A549 (cell line): Measurements from ENCODE around the gene ARHGAP27.

Source experiments
- HDAC2 ChIP-seq: fragments of 200-600 bp; sonication (generic); IDR thresholded peaks from 2 replicates; pipeline ENCODE4 v1.6.1; 2016
- MYC ChIP-seq: IDR thresholded peaks from 2 replicates; pipeline ENCODE4 v1.6.1; 2012; ENCODE audit warnings: mild to moderate bottlenecking, inconsistent platforms, low read length, improper control_type of control experiment, borderline replicate concordance
- NFE2L2 ChIP-seq: fragments of 150-350 bp; conservative IDR thresholded peaks from 2 replicates; pipeline ENCODE4 v1.6.1; 2014; ENCODE audit warnings: low read length
- POLR2A ChIP-seq: IDR thresholded peaks from 2 replicates; pipeline ENCODE4 v1.6.1; 2012; ENCODE audit warnings: mild to moderate bottlenecking, low read length
- TF ChIP-seq, protein P1 (sequence below): IDR thresholded peaks from 2 replicates; pipeline ENCODE4 v1.6.1; 2012
- TF ChIP-seq, protein P2 (sequence below): fragments of >200 bp; sonication (Bioruptor Twin); formaldehyde crosslinking; IDR thresholded peaks from 3 replicates; pipeline ENCODE4 v1.5.1; 2016
- TF ChIP-seq, protein P3 (sequence below): IDR thresholded peaks from 2 replicates; pipeline ENCODE4 v1.6.1; 2012

DNA sequence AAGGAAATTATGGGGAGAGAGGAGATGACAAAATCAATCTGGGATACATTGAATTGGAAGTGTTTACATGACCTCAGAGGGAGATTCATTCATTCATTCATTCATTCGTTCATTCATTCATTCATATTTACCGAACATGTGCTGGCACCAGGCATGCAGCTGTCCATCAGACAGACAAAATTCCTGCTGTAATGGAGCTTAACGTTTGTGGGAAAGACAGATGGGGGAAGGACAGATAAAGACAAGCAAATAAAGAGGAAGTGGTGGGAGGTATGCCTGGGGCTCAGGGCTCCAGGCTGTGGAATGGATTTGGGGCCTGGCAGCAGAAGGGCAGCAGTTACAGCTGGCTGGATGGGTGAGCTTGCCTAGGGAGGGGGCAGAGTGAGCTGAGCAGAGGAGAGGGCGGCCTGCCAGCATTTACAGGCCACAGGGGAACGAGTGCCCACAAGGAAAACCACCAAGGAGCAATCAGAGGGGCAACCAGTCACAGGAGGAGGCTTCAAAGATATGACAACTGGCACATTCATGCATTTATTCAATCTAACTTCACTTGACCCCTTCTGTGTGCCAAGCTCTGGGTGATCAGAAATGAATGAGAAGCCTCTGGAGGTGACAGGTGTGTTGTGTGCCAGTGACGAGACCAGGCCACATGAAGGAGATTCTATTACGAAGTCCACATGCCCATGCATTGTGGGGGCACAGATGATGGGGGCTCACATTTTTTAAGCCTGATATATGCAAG is 48.5 kb downstream of the ARHGAP27 start:
- TF ChIP-seq MYC (no peak), POLR2A (no peak), HDAC2 (no peak), NFE2L2 (no peak)
- TF ChIP-seq, protein P1, sequence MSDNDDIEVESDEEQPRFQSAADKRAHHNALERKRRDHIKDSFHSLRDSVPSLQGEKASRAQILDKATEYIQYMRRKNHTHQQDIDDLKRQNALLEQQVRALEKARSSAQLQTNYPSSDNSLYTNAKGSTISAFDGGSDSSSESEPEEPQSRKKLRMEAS, result no peak; the same call in 1 of the 2 replicates
- TF ChIP-seq, protein P2, sequence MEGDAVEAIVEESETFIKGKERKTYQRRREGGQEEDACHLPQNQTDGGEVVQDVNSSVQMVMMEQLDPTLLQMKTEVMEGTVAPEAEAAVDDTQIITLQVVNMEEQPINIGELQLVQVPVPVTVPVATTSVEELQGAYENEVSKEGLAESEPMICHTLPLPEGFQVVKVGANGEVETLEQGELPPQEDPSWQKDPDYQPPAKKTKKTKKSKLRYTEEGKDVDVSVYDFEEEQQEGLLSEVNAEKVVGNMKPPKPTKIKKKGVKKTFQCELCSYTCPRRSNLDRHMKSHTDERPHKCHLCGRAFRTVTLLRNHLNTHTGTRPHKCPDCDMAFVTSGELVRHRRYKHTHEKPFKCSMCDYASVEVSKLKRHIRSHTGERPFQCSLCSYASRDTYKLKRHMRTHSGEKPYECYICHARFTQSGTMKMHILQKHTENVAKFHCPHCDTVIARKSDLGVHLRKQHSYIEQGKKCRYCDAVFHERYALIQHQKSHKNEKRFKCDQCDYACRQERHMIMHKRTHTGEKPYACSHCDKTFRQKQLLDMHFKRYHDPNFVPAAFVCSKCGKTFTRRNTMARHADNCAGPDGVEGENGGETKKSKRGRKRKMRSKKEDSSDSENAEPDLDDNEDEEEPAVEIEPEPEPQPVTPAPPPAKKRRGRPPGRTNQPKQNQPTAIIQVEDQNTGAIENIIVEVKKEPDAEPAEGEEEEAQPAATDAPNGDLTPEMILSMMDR, result no peak
- TF ChIP-seq, protein P3, sequence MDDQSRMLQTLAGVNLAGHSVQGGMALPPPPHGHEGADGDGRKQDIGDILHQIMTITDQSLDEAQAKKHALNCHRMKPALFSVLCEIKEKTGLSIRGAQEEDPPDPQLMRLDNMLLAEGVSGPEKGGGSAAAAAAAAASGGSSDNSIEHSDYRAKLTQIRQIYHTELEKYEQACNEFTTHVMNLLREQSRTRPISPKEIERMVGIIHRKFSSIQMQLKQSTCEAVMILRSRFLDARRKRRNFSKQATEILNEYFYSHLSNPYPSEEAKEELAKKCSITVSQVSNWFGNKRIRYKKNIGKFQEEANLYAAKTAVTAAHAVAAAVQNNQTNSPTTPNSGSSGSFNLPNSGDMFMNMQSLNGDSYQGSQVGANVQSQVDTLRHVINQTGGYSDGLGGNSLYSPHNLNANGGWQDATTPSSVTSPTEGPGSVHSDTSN, result no peak
